ENCODE data around the gene RMDN3. TPM values are rescaled to one million over a fixed set of nuclear protein-coding genes. Genes with fewer than 3 reads are reported as not detected.

Gene RMDN3
- total and polyA plus RNA-seq, 9 of the 15 experiments (the other 6 are each of a cell fraction or from before 2014, with no cell fraction given), result 8.1 to 38.2 (median 25.9) TPM

DNA sequence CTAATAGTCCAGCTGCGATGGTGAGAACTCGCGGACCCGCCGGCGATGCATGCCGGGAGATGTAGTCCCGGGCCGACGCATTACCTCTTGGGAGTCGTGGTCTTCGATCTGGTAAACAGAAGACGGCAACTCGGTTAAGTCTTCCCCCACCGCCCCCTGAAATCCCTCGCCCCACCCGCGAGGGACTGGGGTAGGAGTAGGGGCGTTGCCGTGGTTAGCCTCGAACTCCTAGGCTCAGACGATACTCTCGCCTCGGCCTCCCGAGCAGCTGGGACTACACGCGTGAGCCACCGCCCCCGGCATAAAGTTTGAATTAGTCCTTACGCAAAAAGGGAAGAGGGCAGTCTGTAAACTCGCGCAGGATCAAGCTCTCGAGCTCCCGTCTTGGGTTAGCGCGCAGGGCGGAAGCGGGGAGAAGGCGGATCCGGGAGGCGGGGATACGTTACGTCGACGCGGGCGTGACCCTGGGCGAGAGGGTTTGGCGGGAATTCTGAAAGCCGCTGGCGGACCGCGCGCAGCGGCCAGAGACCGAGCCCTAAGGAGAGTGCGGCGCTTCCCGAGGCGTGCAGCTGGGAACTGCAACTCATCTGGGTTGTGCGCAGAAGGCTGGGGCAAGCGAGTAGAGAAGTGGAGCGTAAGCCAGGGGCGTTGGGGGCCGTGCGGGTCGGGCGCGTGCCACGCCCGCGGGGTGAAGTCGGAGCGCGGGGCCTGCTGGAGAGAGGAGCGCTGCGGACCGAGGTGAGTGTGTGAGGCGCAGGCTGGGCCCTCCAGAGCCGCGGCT lies 60.2 kb downstream of the RMDN3 start, which contains the start of gene RAD51 (continued):
- TF ChIP-seq PATZ1 (CRISPR knock-in tag; IDR thresholded peaks at IDR 0.05; ENCODE audit: borderline replicate concordance) (no peak), TAL1 (IDR thresholded peaks at IDR 0.05) (no peak), ZNF347 (CRISPR knock-in tag; IDR thresholded peaks at IDR 0.05; ENCODE audit: low read depth) (no peak), SMARCA5 (IDR thresholded peaks at IDR 0.05) (no peak), ATF7 (IDR thresholded peaks at IDR 0.05) (peak; percentile 78), KLF16 (IDR thresholded peaks at IDR 0.05) (no peak), HDAC1 (IDR thresholded peaks at IDR 0.05) (peak in 1 of 2 experiments; percentile 100; a peak in 3 of 4 replicates), PPARD (CRISPR knock-in tag; IDR thresholded peaks at IDR 0.05) (no peak), GABPA (tag; conservative IDR thresholded peaks at IDR 0.05; ENCODE audit: low read depth) (peak; percentile 85), HDAC2 (IDR thresholded peaks at IDR 0.05) (peak; percentile 75), CBFA2T3 (IDR thresholded peaks at IDR 0.05) (no peak; the same call in 1 of the 2 replicates), SIX5 (IDR thresholded peaks at IDR 0.05; ENCODE audit: borderline replicate concordance in 1 of 2, insufficient read depth in 1 of 2, low read depth in 1 of 2, low read length in 2 of 2) (peak; percentile 63 to 70; a peak in 3 of 4 replicates), ZNF311 (CRISPR knock-in tag; IDR thresholded peaks at IDR 0.05) (no peak), NCOA2 (IDR thresholded peaks at IDR 0.05; ENCODE audit: partially characterized antibody in 2 of 2) (no peak), ZNF232 (CRISPR knock-in tag; IDR thresholded peaks at IDR 0.05) (0 out of 2 replicates have a peak, but pooled peaks have one; percentile 3), STAT5A (IDR thresholded peaks at IDR 0.05; ENCODE audit: borderline replicate concordance, low read length) (no peak), ZNF75A (CRISPR knock-in tag; IDR thresholded peaks at IDR 0.05) (no peak), EHMT2 (IDR thresholded peaks at IDR 0.05) (no peak), MCM2 (IDR thresholded peaks at IDR 0.05; ENCODE audit: low read depth) (no peak), COPS2 (conservative IDR thresholded peaks at IDR 0.05) (no peak), ZBTB1 (CRISPR knock-in tag; IDR thresholded peaks at IDR 0.05; ENCODE audit: borderline replicate concordance, low read depth) (peak; percentile 80; the same call in 1 of the 2 replicates), ZBTB12 (CRISPR knock-in tag; IDR thresholded peaks at IDR 0.05) (peak; percentile 43; the same call in 1 of the 2 replicates), TEAD2 (tag; IDR thresholded peaks at IDR 0.05) (no peak), KDM1A (IDR thresholded peaks at IDR 0.05) (no peak), ESRRA (IDR thresholded peaks at IDR 0.05; ENCODE audit: borderline replicate concordance, low read depth) (no peak; the same call in 1 of the 2 replicates)
- TF ChIP-seq, protein P1, sequence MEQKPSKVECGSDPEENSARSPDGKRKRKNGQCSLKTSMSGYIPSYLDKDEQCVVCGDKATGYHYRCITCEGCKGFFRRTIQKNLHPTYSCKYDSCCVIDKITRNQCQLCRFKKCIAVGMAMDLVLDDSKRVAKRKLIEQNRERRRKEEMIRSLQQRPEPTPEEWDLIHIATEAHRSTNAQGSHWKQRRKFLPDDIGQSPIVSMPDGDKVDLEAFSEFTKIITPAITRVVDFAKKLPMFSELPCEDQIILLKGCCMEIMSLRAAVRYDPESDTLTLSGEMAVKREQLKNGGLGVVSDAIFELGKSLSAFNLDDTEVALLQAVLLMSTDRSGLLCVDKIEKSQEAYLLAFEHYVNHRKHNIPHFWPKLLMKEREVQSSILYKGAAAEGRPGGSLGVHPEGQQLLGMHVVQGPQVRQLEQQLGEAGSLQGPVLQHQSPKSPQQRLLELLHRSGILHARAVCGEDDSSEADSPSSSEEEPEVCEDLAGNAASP (IDR thresholded peaks at IDR 0.05), result no peak

Data from K562 (cell line).